Left colon (tissue), 2 donors: ENCODE data around the gene EIPR1. TPM values are rescaled to one million over a fixed set of nuclear protein-coding genes. Genes with fewer than 3 reads are reported as not detected.
"Not testable (repeated sequence)": the region's sequence is repeated elsewhere in the genome, so short reads cannot be mapped to it uniquely, and the experiment has no call there.

Experiments used
- ATAC-seq: fragments of 200-7000 bp; cut with Tn5 transposase; one replicate; pipeline ENCODE4 v1.9.1; 2020; ENCODE audit warnings: mild to moderate bottlenecking, moderate library complexity
- DNase-seq, 2 donors: peaks; one replicate each; pipeline ENCODE4 v3.0.0-alpha.2; 2020
- intact Hi-C, 2 donors: fragments of 100-400 bp; cut with DNase I in 1 of 2; cut with micrococcal nuclease in 1 of 2; formaldehyde crosslinking; loops; one replicate each; pipeline versions ENCODE4 v1.11.2 to v1.14.0; 2022; cut with DNase I, micrococcal nuclease
- total RNA-seq, 2 donors: library from RNA; stranded (reverse); fragmentation: NEBNext Ultra II Directional; extraction: Animal tissue kit (Norgen Biotek cat#: 25700); gene quantifications; one replicate each; pipeline ENCODE4 v1.2.1, GENCODE V29; 2021
- donor health status: DM: no; HTN: no; CAD: no.
- donor health status: DM: yes; HTN: yes; CAD: no.

The EIPR1 gene
- total RNA-seq, 2 donors from 2014 or later = 21.3 to 25.8 TPM

DNA sequence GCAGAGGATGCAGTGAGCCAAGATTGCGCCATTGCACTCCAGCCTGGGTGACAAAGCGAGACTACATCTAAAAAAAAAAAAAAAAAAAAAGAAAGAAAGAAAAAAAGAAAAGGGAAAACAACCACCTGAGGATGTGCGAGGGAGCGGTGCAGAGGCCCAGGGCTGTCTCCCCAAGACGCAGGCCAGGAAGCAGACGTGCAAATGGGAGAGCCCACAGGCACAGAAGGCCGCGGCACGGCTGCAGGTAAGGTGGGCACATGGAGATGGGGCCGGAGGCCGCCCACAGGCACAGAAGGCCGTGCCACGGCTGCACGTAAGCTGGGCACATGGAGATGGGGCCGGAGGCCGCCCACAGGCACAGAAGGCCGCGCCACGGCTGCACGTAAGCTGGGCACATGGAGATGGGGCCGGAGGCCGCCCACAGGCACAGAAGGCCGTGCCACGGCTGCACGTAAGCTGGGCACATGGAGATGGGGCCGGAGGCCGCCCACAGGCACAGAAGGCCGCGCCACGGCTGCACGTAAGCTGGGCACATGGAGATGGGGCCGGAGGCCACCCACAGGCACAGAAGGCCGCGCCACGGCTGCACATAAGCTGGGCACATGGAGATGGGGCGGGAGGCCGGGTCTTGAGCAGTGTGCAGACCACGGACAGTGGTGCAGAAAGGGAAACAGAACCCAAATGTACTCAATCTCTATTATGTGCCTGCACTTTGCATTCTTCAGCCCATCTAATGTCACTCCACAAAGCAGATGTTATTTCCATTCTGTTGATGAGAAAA is 93.6 kb downstream of the EIPR1 start:
- DNase-seq, intact Hi-C loops, ATAC-seq: not testable (repeated sequence)

DNA sequence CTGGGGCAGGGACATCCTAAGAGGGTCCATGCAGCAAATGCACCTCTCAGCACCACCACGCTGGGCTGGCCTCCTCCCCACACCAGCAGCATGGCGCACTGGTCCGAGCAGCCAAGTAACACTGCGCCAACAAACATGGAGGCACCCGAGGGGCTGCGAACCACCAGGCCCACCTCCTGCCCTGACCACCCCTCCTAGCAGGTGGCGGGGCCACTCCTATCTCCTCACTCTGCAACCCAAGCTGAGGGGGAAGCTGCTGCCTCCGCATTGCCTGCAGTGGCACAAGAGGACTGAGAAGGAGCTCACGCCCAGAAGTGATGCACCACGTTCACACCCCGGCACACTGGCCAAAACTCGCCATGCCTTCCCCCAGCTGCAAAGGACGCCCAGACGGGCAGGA is 94.4 kb downstream of the EIPR1 start:
- intact Hi-C loops = no loop called here
- no peak for DNase-seq
- ATAC-seq = no peak

DNA sequence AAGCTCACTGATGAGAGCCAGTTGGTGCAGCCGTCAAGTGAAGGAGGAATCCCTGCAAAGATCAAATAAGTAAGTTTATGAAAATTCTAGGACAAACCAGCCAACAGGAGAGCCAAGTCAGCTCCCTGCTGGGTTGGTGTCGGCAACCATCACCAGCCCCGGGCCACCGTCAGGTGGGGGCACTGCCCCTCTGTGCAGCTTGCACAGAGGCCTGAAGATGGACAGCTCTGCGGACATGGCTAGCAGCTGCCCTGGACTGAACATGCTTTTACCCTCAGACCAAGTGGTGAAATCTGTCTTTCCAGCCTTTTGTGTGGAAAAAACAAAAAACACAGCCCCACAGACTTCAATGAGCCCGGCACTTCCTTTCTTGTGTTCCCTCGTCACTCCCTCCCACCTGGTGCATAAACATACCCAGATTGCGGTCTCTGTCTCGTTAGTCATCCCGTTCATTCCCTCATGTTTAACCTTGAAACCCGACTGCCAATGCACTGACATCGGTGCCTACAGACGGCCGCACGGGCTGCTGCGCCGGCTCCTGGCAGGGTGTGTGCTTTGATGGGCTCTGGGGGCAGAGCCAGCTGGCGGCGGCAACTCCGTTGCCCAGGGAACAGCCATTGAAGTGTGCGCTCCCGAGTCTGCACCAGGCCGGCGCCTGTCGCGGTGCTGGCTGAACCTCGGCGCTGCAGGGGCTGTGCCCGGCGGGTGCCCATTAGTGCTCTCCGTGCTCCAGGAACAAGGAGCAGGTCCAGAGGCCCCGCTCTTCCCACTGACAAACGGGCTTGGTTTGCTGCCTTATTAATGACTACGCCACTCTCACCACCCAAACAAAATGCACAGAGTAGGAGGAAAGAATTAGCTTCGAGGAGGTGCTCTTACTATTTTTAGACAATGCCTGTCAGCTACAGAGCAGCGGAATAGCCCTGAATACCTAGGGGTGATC is 95.3 kb downstream of the EIPR1 start:
- DNase-seq (peak in 1 of 2 donors; percentile 11), ATAC-seq (peak; percentile 58)
- intact Hi-C loops = no loop called here

DNA sequence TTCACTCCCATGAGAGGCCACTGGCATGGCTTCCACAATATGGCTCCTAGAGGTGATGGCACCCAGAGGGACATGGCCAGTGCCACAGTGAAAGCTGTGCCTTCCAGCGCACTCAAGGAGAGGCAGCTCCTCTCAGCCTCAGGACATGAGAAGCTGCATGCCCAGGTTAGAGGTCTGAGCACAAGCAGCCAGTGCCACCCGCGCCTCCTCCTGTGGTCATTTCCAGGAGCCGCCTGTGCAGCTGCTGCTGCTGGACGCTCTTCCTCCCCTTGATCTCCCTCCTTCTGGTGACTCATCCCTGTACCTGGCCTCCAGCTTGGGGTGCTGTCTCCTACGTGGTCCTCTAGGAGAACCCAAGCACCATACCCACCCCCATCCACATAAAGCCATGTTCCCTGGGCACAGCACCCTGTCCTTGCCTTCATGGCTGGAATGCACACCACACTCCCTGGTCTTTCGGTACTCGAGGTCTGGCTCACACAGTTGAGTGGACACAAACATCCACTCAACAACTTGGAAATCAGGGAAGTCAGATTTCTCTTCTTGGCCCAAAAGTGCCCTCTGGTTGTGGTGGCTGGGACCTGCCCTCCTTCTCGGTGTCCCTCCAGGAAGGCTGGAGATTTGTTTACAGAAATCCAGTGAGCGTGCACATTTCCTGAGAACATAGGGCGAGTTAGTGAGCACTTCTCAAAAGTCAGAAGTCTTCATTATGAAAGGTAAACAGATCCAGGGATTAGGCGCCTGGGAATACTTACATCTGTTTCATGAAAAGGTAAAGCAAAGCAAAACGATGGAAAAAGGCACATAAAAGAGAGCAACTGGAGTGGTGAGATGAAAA is 96.7 kb downstream of the EIPR1 start:
- intact Hi-C loops = no loop called here
- DNase-seq (peak in 1 of 2 donors; percentile 0), ATAC-seq (no peak)

DNA sequence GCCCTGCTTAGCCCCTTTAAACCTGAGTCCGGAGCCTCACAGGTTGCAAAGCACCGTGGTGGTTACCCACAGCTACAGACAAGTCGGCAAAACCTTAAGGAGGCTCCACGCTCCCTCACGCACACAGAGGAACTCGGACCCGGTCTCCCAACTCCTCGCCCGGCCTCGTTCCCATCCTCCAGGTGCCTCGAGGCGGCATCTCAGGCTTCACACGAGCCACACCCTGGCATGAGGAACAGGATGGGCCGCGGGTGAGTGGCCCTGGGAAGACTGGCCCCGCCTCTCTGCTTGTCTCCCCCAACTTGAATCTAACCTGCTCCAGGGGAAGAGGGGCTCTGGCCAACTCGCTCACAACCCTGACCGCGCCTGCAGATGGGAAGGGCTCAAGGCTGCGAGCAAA is 97.4 kb downstream of the EIPR1 start:
- DNase-seq = peak in 1 of 2 donors; percentile 1
- ATAC-seq = no peak
- intact Hi-C loops = no loop called here

DNA sequence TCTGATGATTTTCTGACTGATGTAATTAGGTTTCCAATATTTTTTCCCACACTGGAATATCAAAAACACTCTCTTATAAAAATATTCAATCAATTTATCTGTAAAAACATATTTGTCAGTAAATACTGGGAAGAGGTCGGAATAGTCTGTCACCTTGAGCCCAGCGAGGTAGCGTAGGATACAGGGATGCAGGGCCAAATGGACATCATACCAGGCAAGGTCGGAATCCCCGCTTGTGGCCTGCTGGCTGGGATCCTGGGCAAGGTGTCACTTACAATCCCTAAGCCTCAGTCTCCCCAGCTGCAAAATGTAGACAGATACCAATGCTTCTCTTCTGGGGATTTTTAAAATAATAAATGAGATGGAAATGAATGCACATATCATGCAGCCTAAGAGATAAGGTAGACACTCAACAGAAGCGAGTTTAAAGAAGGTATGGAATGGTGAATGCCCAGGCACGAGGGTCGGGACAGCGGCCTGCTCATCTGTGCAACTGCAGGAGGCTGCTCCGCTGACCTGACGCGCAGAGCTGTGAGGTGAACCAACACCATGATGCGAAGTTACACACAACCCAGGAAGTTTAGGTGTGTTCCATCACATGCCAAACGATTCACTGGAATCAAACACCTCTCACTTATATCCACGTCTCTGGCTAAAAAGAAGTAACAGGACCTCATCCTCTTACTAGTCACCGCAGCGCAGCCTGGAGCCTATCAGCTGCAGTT is 98.2 kb downstream of the EIPR1 start:
- no peak for ATAC-seq
- peak in 1 of 2 donors; percentile 1 for DNase-seq
- intact Hi-C loops = no loop called here

DNA sequence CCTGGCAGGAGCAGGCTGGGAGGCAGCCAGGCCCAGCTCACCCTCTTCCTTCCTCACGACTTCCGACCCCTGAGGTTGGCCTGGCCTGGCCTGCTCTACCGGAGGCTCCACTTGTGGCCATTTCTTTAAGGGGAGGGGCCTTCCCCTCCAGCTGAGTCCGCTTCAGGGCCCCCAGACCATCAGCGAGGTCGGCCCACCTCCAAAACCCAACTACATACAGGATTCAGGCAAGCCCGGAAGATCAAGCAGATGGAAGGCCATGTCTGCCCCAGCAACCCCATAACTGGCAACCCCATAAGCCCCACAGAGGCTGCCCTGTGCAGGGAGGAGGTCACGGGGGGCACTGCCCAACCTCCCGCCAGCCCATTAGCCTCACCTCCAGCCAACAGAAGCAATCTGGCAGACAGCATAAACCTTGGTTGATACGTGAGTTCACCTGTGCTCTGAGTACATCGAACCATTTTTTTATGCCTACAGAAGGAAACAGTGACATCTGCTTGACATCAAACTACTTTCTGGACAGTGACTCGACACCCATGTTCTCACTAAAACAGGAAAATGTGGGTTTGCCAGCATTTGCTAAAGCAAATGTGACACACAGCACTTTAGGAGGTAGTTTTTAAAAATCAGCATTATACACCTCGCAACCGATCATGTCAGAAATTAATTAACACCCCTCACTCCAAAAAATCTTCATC is 98.9 kb downstream of the EIPR1 start:
- intact Hi-C loops = no loop called here
- ATAC-seq (no peak), DNase-seq (no peak)

DNA sequence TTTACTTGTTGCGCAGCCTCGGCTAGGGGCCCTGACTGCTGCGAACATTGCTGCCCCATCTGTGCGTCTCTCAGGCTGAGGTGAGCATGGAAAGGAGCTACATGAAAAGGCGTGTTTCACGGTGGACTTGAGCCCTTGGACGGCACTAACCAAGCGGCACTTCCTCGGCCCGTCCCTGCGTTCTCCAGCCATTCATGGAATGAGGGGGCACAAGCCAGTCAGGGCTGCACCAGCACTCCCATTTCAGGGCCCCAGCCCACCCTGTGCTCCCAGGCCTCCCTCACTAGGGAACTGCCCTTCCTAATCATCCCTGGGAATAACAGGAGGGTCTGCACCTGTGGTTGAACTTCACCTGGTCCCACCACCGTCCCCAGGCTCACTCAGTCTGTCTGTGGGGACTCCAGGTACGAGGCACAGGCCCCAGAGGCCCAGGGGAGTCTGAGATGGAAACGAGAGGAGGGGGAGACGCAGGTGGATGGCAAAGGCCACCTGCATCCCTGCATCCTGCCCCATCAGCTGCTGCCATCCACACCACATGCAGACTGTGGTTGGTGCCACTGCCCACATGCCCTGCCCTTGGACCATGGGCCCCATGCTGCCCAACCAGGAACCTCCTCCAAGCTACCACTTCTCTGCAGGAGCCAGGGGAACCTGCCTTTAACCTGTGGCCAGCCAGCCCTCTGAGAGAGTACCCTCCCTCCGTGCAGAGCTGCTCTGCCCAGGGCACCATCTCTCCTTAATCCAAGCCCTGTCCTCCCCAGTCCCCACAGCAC is 99.7 kb downstream of the EIPR1 start:
- DNase-seq = peak in 1 of 2 donors; percentile 2

DNA sequence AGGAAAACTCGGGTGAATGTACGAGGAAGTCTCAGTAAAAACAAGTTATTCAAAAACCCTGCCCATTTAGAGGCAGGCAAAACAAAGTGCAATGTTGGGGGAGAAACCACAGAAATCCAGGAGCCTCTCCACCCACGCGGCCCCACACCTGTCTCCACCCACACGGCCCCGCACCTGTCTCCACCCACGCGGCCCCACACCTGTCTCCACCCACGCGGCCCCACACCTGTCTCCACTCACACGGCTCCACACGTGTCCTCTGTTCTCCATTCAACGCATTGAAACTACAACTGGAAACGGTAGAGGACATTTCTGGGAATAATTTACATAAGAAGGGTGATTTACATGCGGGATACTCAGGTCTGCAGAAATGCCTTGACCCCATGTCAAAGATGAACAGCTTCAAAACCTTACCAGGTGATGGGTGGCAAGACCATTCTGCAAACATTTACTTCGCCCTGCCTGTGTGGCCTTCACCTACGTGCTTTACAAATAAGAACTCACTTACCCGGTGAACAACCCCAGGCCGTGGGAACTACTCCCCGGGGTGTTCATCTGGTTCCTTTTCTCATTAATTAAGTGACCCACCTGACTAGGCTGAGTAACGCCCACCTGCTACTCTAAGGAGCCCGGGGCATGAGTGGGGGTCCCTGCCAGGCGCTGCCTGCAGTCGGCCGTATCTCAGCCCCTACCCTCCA is 100.4 kb downstream of the EIPR1 start:
- DNase-seq = no peak
- intact Hi-C loops = no loop called here
- no peak for ATAC-seq

More for the DNA sequence above, 99.7 kb downstream of the EIPR1 start:
- intact Hi-C loops = no loop called here
- ATAC-seq = no peak

DNA sequence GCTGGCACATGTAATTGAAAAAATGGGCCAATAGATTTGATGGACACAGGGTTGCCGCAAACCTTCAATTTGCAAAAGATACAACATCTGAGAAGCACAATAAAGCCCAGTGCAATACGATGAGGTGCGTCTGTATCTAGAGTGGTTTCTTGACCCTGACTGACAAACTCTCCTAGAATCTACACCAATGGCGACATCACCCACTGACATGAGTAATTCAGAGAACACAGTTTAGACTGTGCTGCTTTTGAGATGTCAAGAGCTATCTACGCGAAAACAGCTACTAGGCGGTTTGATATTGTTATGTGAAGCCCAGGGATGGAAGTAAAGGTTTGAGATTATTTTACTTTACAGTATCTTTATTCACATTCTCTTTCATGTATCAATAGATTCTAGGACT is 104.9 kb downstream of the EIPR1 start:
- intact Hi-C loops = no loop called here
- DNase-seq (no peak), ATAC-seq (no peak)

DNA sequence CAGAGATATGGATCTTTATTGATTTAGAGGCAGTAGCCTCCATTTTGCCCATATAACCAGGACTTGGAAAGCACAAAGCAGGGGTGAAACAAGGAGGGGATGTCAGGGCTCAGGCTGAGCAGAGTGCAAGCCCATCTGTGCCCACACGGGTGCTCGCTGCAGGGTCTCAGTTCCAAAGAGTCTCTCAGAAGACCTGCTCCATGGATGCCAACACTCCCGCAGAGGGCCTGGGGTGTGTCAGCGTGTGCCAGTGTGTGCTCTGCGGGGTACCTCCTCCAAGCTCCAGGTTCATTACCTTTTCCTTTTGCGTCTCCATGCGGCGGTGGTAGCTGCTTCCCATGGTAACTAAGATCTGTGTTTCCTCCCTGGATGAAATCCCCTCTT is 107.5 kb downstream of the EIPR1 start:
- DNase-seq (no peak), ATAC-seq (no peak)
- intact Hi-C loops = no loop called here

DNA sequence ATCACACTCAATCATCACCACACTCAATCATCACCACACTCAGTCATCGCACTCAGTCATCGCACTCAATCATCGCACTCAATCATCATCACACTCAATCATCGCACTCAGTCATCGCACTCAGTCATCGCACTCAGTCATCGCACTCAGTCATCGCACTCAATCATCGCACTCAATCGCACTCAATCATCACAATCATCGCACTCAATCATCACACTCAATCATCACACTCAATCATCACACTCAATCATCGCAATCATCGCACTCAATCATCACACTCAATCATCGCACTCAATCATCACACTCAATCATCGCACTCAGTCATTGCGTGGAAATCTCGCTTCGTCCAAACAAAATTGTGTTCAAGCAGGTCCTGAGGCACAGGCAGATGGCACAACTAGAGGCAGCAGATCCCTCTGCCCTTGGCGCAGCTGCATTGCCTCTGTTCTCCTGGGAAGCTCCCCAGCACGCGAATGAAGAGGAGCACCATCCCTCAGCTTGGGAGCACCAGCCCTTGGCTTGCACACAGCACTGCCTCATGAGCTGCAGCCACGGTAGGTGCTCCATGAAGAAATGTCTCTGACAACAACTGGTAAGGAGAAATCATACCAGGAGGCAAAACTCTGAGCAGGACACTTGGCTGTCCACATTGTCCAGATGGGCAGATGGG is 108.1 kb downstream of the EIPR1 start:
- ATAC-seq = no peak
- no peak for DNase-seq
- intact Hi-C loops = no loop called here

DNA sequence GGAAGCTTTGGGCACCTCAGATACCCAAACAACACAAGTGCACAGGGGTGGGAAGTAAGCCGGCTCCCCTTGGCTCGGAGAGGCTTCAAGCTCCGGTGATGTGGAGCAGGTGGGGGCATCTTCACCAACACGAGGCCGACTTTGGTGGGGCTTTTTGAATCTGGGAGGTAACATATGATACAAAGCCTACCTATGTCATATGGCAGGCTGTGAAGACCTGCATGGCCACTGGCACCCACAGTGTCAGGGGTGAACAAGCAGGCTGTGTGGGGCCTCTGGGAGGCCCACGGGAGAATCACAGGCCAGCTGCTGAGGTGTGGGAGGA is 109.0 kb downstream of the EIPR1 start:
- no peak for DNase-seq
- no peak for ATAC-seq

DNA sequence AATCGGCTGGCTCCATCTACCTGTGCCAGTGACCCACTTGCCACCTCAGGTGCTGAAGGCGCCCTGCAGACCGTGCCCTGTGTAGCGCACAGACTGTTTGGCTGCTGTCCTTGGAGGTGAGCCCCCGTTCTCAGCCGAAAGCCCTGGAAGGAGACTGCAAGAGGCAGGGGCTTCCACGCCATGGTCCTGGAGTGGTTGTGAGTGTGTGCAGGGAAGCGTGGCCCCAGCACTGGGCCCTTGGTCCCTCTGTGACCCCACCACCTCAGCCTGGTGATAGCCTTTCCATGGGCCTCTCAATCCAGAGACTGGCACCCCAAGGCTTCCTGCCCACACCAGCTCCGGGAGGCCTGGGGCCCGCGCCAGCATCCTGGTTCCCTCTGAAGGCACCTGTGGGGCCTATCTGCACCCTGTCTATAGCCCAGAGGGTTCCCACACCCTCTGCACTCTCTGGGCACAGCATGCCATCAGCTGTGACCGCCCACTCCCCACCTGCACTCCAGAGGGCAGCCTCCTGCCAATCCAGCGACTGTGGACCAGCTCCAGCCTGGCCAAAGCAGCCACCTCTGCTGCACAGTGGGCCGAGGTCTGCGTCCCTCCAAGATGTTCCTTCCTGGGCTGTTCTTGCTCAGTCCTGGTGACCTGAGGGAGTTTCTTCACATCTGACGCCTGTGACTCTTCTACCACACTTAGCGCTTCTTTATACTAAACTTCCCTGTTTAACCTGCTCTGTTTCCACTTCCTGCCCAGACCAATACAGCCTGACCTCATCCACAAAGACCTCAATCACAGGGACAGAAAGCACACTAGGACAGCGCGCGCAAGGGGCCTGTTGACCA is 109.5 kb downstream of the EIPR1 start:
- DNase-seq (no peak), ATAC-seq (no peak)
- intact Hi-C loops = no loop called here

More for the DNA sequence above, 109.0 kb downstream of the EIPR1 start:
- intact Hi-C loops = no loop called here
